ENCODE measurements around the gene ZNF19.
"Not testable (repeated sequence)": the region's sequence is repeated elsewhere in the genome, so short reads cannot be mapped to it uniquely, and the experiment has no call there.

The ZNF19 gene

GRCh38 chr16:71489122-71489521 is at the start of gene ZNF19:
ZNF19 (minus strand) TSS chr16:71489324; CDS start chr16:71482114, 7,210 bp downstream.
- in situ Hi-C loops (cut with MboI; ENCODE audit: low sequenced_read_pairs) = no loop called here

DNA sequence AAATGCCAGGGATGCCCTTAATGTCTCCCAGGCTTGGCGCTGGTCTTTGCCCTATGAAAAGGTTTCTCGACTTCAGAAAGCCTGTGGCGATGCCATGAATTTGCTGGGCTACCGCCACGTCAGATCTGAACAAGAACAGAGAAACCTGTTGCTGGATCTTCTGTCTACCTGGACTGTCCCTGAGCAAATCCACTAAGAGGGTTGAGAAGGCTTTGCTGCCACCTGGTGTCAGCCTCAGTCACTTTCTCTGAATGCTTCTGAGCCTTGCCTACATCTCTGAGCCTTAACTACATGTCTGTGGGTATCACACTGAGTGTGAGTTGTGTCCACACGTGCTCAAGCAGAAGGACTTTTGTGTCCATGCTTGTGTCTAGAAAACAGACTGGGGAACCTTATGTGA is 48.5 kb upstream of the ZNF19 start:
- in situ Hi-C loops (cut with MboI; ENCODE audit: low sequenced_read_pairs) = no loop called here

DNA sequence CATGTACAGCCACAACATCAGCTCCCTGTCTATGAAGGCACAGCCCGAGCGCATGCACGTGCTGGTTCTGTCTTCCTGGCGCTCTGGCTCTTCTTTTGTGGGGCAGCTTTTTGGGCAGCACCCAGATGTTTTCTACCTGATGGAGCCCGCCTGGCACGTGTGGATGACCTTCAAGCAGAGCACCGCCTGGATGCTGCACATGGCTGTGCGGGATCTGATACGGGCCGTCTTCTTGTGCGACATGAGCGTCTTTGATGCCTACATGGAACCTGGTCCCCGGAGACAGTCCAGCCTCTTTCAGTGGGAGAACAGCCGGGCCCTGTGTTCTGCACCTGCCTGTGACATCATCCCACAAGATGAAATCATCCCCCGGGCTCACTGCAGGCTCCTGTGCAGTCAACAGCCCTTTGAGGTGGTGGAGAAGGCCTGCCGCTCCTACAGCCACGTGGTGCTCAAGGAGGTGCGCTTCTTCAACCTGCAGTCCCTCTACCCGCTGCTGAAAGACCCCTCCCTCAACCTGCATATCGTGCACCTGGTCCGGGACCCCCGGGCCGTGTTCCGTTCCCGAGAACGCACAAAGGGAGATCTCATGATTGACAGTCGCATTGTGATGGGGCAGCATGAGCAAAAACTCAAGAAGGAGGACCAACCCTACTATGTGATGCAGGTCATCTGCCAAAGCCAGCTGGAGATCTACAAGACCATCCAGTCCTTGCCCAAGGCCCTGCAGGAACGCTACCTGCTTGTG is 47.8 kb upstream of the ZNF19 start:
- in situ Hi-C loops (cut with MboI; ENCODE audit: low sequenced_read_pairs) = no loop called here

DNA sequence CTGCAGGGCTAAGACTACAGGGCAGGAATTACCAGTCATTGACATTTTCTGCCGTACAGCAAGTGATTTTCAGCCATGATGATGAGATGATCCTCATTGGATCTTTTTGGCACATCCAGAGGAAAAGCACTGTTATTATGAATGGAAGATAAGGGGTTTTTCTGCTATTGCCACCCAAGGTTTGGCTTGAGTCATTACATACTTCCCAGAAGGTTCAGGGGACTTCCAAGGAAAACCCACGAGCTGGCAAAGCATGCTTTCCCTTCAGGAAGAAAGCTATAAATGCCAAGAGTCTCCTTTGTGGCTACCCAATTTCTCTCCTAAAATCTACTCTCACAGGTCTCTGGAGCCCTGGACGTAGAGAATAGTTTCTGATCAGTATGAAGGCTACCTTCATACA is 43.2 kb upstream of the ZNF19 start:
- in situ Hi-C loops (cut with MboI; ENCODE audit: low sequenced_read_pairs) = no loop called here

- in situ Hi-C loops (cut with MboI; ENCODE audit: low sequenced_read_pairs) = no loop called here
These were observed 39.7 kb upstream of the ZNF19 start for GRCh38 chr16:71528863-71529262.

DNA sequence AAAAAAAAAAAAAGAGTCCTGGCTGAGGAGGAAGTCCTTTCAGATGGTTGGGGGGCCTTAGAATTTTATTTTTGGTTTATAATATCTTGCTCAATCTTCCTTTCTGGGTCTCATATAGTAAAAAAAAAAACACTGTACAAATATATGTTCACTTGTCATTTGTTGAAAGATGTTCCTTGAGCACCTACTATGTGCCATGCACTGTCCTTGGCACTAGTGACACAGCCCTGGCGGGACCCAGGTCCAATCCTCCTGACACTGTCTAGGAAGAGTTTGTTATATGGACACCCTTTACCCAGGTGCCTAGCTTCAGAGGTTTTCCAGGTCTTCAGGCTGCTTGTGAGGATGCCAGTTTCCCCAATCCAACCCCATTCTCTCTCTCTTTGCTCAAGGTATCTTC is 39.1 kb upstream of the ZNF19 start:
- in situ Hi-C loops (cut with MboI; ENCODE audit: low sequenced_read_pairs) = no loop called here

DNA sequence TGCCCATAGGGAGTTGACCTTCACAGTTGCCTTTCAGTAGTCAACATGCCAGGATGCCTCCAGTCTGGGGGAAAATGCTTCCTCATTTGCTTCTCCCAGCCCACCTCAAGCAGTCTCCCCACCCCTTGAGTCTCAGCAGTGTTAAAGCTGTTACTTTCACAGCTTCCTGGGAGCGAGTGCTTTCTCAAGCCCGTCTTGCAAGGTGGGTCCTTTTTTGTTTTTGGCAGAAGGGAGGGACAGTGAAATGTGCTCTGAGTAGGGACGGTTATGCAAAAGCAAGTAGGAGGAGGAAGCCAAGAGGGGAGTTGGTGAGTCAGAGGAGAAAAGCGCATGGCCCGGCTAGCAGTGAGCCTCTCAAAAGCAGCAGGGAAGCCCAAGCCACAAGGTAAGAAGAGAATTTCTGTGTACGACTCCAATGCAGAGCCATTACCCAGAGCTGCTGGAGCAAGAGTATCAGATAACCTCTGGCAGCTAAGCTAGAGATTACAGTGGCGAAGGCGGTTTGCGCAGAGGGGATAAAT is 37.0 kb upstream of the ZNF19 start, which contains the start of gene CHST4:
Gene CHST4, plus strand, starts transcription at position 316 of the 521 bp plus-strand sequence. CDS start 10,252 bp downstream, outside the sequence.
- in situ Hi-C loops (cut with MboI; ENCODE audit: low sequenced_read_pairs) = no loop called here

GRCh38 chr16:71524566-71525553 is 35.7 kb upstream of the ZNF19 start:
- in situ Hi-C loops (cut with MboI; ENCODE audit: low sequenced_read_pairs) = no loop called here

DNA sequence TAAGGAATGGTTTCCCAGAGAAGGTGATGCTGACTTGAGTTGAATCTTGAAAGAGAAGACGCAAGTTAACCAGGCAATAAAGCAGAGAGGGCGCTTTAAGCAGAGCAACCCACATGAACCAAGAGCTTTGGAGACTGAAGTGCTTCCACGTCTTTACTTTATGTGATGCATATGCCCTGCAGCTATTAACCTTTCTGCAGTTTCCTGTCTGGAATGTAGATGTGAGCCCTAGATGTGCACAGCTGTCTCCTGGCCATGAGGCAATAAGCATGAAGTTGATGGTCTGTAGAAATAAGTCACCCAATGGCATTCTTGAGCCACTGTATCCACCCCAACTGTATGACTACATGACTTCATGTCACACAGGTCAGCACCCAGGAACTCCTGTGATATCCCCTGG is 31.4 kb upstream of the ZNF19 start:
- in situ Hi-C loops (cut with MboI; ENCODE audit: low sequenced_read_pairs) = no loop called here

- in situ Hi-C loops (cut with MboI; ENCODE audit: low sequenced_read_pairs) = no loop called here
These were observed 25.9 kb upstream of the ZNF19 start for GRCh38 chr16:71515026-71515425.

DNA sequence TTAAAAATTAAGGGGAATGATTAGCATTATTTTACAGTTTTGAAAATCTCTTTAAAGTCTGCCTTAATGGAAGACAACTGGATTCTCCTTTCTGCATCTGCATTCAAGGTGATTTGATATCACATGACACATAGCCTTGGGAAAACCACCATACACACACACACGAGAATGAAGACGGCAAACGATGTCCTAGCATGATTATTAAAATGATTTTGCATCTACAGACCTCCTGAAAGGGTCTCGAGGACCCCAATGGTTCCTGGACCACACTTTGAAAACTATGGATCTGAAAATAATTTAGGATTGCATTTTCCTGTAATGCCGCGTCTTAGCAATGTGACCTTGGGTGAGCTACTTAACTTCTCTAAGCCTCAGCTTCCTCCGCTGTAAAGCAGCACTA is 25.4 kb upstream of the ZNF19 start:
- in situ Hi-C loops (cut with MboI; ENCODE audit: low sequenced_read_pairs) = no loop called here

GRCh38 chr16:71513302-71513701 is 24.2 kb upstream of the ZNF19 start:
- in situ Hi-C loops (cut with MboI; ENCODE audit: low sequenced_read_pairs) = no loop called here

DNA sequence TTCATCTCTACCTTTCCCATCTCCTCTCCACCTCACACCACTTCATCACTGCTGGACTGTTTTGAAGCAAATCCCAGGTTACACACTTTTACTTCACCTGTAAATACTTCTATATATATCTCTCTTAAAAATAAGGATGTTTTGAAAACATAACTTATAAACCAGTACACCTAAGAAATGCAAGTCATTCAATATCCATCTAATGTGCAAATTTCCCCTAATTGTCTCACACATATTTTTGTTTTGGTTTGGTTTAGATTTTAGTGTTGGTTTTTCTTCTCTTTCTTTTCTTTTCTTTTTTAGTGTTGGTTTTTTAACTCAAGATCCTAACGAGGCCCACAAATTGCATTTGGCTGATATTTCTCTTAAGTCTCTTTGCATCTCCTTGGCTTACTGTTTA is 17.9 kb upstream of the ZNF19 start:
- in situ Hi-C loops (cut with MboI; ENCODE audit: low sequenced_read_pairs) = no loop called here

DNA sequence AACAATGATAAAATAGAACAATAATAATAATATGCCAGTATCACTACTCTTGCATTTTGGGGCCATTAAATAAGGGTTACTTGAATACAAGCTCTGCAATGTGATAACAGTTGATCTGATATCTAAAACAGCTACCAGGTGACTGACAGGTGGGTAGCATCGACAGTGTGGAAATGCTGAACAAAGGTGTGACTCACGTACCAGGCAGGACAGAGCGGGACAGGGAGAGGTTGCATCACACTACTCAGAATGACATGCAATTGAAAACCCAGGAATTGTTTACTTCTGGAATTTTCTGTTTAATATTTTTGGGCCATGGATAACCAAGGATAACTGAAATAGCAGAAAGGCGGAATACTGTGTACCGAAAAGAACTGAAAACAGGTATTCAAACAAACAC is 15.8 kb upstream of the ZNF19 start:
- in situ Hi-C loops (cut with MboI; ENCODE audit: low sequenced_read_pairs) = no loop called here

DNA sequence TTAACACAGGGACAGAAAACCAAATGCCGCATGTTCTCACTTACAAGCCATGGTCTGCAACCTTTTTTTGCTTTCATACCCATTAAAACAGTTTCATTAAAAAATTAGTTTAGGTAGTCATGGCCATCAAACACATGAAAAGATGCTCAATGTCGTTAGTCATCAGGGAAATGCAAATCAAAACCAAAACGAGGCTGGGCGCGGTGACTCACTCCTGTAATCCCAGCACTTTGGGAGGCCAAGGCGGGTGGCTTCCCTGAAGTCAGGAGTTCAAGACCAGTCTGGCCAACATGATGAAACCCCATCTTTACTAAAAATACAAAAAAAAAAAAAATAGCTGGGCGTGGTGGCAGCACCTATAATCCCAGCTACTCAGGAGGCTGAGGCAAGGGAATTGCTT is 14.9 kb upstream of the ZNF19 start:
- in situ Hi-C loops (cut with MboI; ENCODE audit: low sequenced_read_pairs) = not testable (repeated sequence)

DNA sequence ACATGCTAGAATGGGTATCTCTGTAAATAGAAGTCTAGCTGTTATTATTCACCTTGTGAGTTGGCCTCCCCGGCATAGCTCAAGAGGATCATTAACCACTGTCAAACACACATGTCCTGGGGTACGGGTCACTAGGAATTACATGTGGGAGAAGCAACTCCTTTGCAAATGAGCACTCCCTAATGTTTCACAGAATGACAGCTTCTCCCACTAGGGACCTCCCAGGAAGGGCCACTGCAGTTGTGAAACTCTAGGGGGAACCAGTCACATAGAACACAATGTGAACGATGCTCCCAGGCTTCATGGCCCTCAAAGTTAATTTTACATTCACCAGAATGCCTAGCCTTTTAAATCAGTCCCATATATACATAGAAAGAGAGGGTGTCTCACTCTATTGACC is 12.4 kb upstream of the ZNF19 start:
- in situ Hi-C loops (cut with MboI; ENCODE audit: low sequenced_read_pairs) = no loop called here

DNA sequence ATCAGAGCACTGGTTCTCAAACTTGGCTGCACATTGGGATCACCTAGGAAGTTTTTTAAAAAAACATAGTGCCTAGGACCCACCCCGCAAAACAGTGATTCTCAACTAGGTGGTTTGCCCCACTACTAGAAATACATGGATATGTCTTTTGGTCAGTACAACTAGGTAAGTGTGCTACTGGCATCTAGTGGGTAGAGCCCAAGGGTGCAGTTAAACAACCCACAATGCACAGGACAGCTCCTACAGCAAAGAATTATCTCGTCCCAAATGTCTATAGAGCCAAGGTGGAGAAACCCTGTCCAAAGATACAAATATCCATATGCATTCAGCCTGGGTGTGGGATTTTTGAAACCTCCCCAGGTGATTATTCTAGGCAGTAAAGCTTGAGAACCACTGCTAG is 11.8 kb upstream of the ZNF19 start:
- in situ Hi-C loops (cut with MboI; ENCODE audit: low sequenced_read_pairs) = no loop called here

- in situ Hi-C loops (cut with MboI; ENCODE audit: low sequenced_read_pairs) = no loop called here
These were observed 10.7 kb upstream of the ZNF19 start for GRCh38 chr16:71499775-71500364.

DNA sequence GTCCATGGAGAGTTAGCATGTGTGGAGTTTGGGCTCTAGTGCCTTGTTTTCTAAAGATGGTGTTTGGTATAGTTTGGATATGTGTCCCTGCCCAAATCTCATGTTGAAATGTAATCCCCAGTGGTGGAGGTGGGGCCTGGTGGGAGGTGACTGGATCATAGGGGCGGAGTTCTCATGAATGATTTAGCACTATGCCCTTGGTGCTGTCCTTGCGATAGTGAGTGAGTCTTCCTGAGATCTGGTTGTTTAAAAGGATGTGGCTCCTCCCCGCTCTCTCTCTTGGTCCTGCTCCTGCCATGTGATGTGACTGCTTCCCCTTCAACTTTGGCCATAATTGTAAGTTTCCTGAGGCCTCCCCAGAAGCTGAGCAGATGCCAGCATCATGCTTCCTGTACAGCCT is 8.9 kb upstream of the ZNF19 start:
- in situ Hi-C loops (cut with MboI; ENCODE audit: low sequenced_read_pairs) = no loop called here

- in situ Hi-C loops (cut with MboI; ENCODE audit: low sequenced_read_pairs) = no loop called here
These were observed 4.1 kb upstream of the ZNF19 start for GRCh38 chr16:71493213-71493612.

GRCh38 chr16:71492786-71493185 is 3.7 kb upstream of the ZNF19 start:
- in situ Hi-C loops (cut with MboI; ENCODE audit: low sequenced_read_pairs) = no loop called here
